KMS-11 (cell line): Measurements from ENCODE around the gene PPIF.

Experiments used
- H2AFZ ChIP-seq: fragments of 200-600 bp; sonication (generic); 2 replicates; pipeline ENCODE4 v1.6.1; 2016; ENCODE audit warnings: antibody characterized with exemption, mixed run types, low read depth
- H3K27ac ChIP-seq: fragments of 200-600 bp; sonication (generic); 2 replicates; pipeline ENCODE4 v1.6.1; 2016; ENCODE audit warnings: mild to moderate bottlenecking, mixed run types
- H3K27me3 ChIP-seq: fragments of 200-600 bp; sonication (generic); 2 replicates; pipeline ENCODE4 v1.6.1; 2017; ENCODE audit warnings: mild to moderate bottlenecking, low read depth, mixed run types, moderate library complexity; ENCODE audit not compliant: insufficient read depth
- H3K36me3 ChIP-seq: fragments of 200-600 bp; sonication (generic); 2 replicates; pipeline ENCODE4 v1.6.1; 2017; ENCODE audit warnings: mild to moderate bottlenecking, mixed run types; ENCODE audit not compliant: insufficient read depth
- H3K4me1 ChIP-seq: fragments of 200-600 bp; sonication (generic); 2 replicates; pipeline ENCODE4 v1.6.1; 2016; ENCODE audit warnings: mild to moderate bottlenecking, low read depth, mixed run types; ENCODE audit not compliant: poor library complexity, severe bottlenecking
- H3K4me2 ChIP-seq: fragments of 200-600 bp; sonication (generic); 2 replicates; pipeline ENCODE4 v1.7.0; 2016; ENCODE audit warnings: mild to moderate bottlenecking, mixed run types
- H3K4me3 ChIP-seq: fragments of 200-600 bp; sonication (generic); IDR thresholded peaks from 2 replicates; pipeline ENCODE4 v1.6.1; 2017; ENCODE audit warnings: low read depth, low read length, mixed read lengths; ENCODE audit not compliant: insufficient read depth
- H3K79me2 ChIP-seq: fragments of 200-600 bp; sonication (generic); 2 replicates; pipeline ENCODE4 v1.6.1; 2016; ENCODE audit warnings: low read depth, mixed run types; ENCODE audit not compliant: insufficient read depth
- H3K9ac ChIP-seq: fragments of 200-600 bp; sonication (generic); 2 replicates; pipeline ENCODE4 v1.6.1; 2016; ENCODE audit warnings: mild to moderate bottlenecking, mixed run types
- H4K20me1 ChIP-seq: fragments of 200-600 bp; sonication (generic); 2 replicates; pipeline ENCODE4 v1.6.1; 2016; ENCODE audit warnings: mild to moderate bottlenecking, mixed run types; ENCODE audit not compliant: insufficient read depth
- CTCF ChIP-seq: fragments of 200-600 bp; sonication (generic); conservative IDR thresholded peaks from 2 replicates; pipeline ENCODE4 v1.6.1; 2017; ENCODE audit warnings: low read depth, mild to moderate bottlenecking, antibody characterized with exemption, low read length, moderate library complexity, mixed read lengths

PPIF gene

GRCh38 chr10:79397575-79398303, 50.5 kb downstream of the PPIF start:
- Histone ChIP-seq H2AFZ (no peak overlapping the region), H3K27me3 (no peaks in the 10 kb centered on the region), H4K20me1 (no peaks in the 10 kb centered on the region), H3K4me1 (no peaks in the 10 kb centered on the region), H3K4me2 (no peak overlapping the region), H3K79me2 (no peaks in the 10 kb centered on the region), H3K36me3 (no peaks in the 10 kb centered on the region), H3K4me3 (no peak overlapping the region), H3K27ac (no peak overlapping the region), H3K9ac (no peak overlapping the region)
- TF ChIP-seq CTCF: no peak

- H3K4me3 ChIP-seq: no peak overlapping the region
- H3K9ac ChIP-seq: no peak overlapping the region
- H3K79me2 ChIP-seq: no peaks in the 10 kb centered on the region
- H3K4me1 ChIP-seq: no peaks in the 10 kb centered on the region
- H4K20me1 ChIP-seq: no peaks in the 10 kb centered on the region
- no peaks in the 10 kb centered on the region for H3K27me3 ChIP-seq
- no peaks in the 10 kb centered on the region for H3K36me3 ChIP-seq
- H3K27ac ChIP-seq: no peak overlapping the region
- no peak overlapping the region for H3K4me2 ChIP-seq
- TF ChIP-seq CTCF: no peak
- H2AFZ ChIP-seq: no peak overlapping the region
Measured at GRCh38 chr10:79398642-79399041, 51.4 kb downstream of the PPIF start.

GRCh38 chr10:79399223-79399831, 52.1 kb downstream of the PPIF start:
- Histone ChIP-seq H4K20me1 (no peaks in the 10 kb centered on the region), H3K79me2 (no peaks in the 10 kb centered on the region), H3K27ac (no peak overlapping the region), H2AFZ (no peak overlapping the region), H3K4me1 (no peaks in the 10 kb centered on the region), H3K9ac (no peak overlapping the region), H3K27me3 (no peaks in the 10 kb centered on the region), H3K4me2 (no peak overlapping the region), H3K36me3 (no peaks in the 10 kb centered on the region), H3K4me3 (no peak overlapping the region)
- TF ChIP-seq CTCF: no peak

GRCh38 chr10:79400146-79401004, 53.1 kb downstream of the PPIF start:
- Histone ChIP-seq H4K20me1 (no peaks in the 10 kb centered on the region), H3K4me2 (no peak overlapping the region), H3K79me2 (no peaks in the 10 kb centered on the region), H3K27me3 (no peaks in the 10 kb centered on the region), H3K9ac (no peak overlapping the region), H3K27ac (no peak overlapping the region), H3K4me3 (no peak overlapping the region), H2AFZ (no peak overlapping the region), H3K36me3 (no peaks in the 10 kb centered on the region), H3K4me1 (peaks cover 7% of the 10 kb centered on the region)
- TF ChIP-seq CTCF: peak; percentile 78
